Gastrocnemius medialis (tissue), 4 donors: ENCODE results near the gene ACTN4. TPM values are rescaled to one million over a fixed set of nuclear protein-coding genes. Genes with fewer than 3 reads are reported as not detected.

Experiments
- ATAC-seq, 2 donors: fragments of 150-250 bp; one replicate each; pipeline ENCODE4 v1.9.1; 2016
- DNase-seq, 2 donors: peaks; one replicate each; pipeline ENCODE4 v3.0.0-alpha.2; 2019
- H3K27ac ChIP-seq, 4 donors: fragments of 200-600 bp; sonication (generic); 1 replicate in 1 of 4; 2 replicates in 3 of 4; pipeline ENCODE4 v1.5.1; 2016 to 2018; ENCODE audit warnings: mild to moderate bottlenecking in 2 of 4, moderate library complexity in 1 of 4
- H3K27me3 ChIP-seq, 3 donors: fragments of 200-600 bp; sonication (generic) in 2 of 3; 1 replicate in 1 of 3; 2 replicates in 2 of 3; pipeline versions ENCODE4 v1.5.1 to v1.6.0; 2016 to 2019; ENCODE audit warnings: mild to moderate bottlenecking in 1 of 3, moderate library complexity in 1 of 3
- H3K36me3 ChIP-seq, 2 donors: fragments of 200-600 bp; sonication (generic) in 1 of 2; one replicate each; pipeline ENCODE4 v1.5.1; 2017 to 2018
- H3K4me1 ChIP-seq, 2 donors: fragments of 200-600 bp; sonication (generic) in 1 of 2; one replicate each; pipeline ENCODE4 v1.5.1; 2016 to 2017; ENCODE audit warnings: mild to moderate bottlenecking in 2 of 2
- H3K4me3 ChIP-seq, 4 donors: fragments of 200-600 bp; sonication (generic) in 3 of 4; 1 replicate in 1 of 4; 2 replicates in 3 of 4; pipeline ENCODE4 v1.5.1; 2016 to 2019; ENCODE audit warnings: mild to moderate bottlenecking in 2 of 4
- H3K9me3 ChIP-seq, 3 donors: fragments of 200-600 bp; sonication (generic) in 2 of 3; 1 replicate in 1 of 3; 2 replicates in 2 of 3; pipeline ENCODE4 v1.5.1; 2016 to 2019
- POLR2A ChIP-seq, 2 donors: fragments of 450-650 bp; IDR thresholded peaks; one replicate each; pipeline ENCODE4 v1.6.1; 2017; ENCODE audit warnings: antibody characterized with exemption in 2 of 2, mild to moderate bottlenecking in 2 of 2, moderate library complexity in 2 of 2
- in situ Hi-C, 4 donors: fragments of 200-750 bp; cut with MboI; loops; one replicate each; pipeline versions ENCODE4 v1.15.0 to v1.8.0; 2017; ENCODE audit warnings: low sequenced_read_pairs in 4 of 4
- intact Hi-C: fragments of 100-400 bp; cut with DNase I; formaldehyde crosslinking; loops from one replicate; pipeline ENCODE4 v1.15.1; 2023; ENCODE audit warnings: low total_unique reads
- total RNA-seq, 4 donors: library from RNA; depleted of rRNA; stranded (reverse); fragments of >200 nt; gene quantifications; one replicate each; pipeline versions ENCODE4 v1.1.0 to v1.2.3, GENCODE V29; 2016
- TF ChIP-seq, protein P1 (sequence below), 5 experiments: fragments of 450-650 bp in 3 of 5; fragments of 200-600 bp in 2 of 5; sonication (generic) in 2 of 5; IDR thresholded peaks in 4 of 5; conservative IDR thresholded peaks in 1 of 5; 1 replicate in 4 of 5; 2 replicates in 1 of 5; pipeline ENCODE4 v1.5.1; 2016 to 2019; ENCODE audit warnings: antibody characterized with exemption in 5 of 5, mild to moderate bottlenecking in 3 of 5, moderate library complexity in 3 of 5

The ACTN4 gene
- total RNA-seq, 4 donors from 2014 or later: 32.0 to 85.3 (median 63.9) TPM

DNA sequence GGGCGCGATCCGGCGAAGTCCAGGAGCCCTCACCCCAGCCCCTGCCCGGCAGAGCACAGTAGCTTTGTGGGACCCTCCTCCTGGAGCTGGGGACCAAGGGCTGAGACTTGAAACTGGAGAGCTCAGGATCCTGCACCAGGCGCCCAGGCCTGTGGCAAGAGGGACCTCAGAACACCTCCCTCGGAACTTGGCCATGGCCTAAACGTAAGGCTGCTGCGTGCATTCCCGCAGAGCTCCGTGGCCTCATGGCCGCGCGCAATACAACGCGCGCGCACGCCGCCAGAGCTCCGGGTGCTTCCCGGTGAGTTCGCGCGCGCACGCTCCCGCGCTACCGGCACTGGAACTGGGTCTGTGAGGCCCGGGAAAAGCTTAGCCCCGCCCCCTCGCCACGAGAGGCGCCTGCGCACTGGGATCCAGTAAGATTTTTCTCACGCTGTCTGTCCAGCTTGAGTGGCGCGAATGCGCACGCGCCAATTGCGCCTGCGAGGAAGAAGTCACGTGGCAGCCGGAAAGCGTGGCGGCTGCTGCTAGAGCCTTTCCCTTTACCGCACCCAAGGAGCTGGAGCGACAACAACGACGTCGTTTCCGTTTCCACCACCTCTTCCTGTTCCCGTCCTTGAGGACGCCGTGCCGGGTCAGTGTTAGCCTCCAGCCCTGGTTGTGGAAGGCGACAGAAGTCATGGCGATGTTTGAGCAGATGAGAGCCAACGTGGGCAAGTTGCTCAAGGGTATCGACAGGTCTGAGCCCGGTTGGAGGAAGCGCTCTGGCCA lies 28.7 kb upstream of the ACTN4 start, which contains the start of gene EIF3K:
Gene EIF3K (plus strand): TSS at position 599 of the 771 bp plus-strand sequence. CDS start 81 bp downstream, at position 680.
- DNase-seq (peak; percentile 97 to 99), ATAC-seq (peak; percentile 94 to 97)
- Histone ChIP-seq H3K36me3 (peaks cover 0 to 35% of the 10 kb centered on the region in 2 donors), H3K27ac (peak within 1 kb of the TSS; percentile 90 to 96 (median 94)), H3K4me1 (peaks cover 18% of the 10 kb centered on the region in 2 donors), H3K27me3 (no peaks in the 10 kb centered on the region), H3K9me3 (no peaks in the 10 kb centered on the region), H3K4me3 (peak within 1 kb of the TSS; percentile 80 to 95 (median 92))
- intact Hi-C loops: loop anchor here (5.0 kb wide), 1 partner anchor 216 kb away; the partner anchor contains the start of gene FAM98C
- in situ Hi-C loops: no loop called here
- TF ChIP-seq, protein P1, sequence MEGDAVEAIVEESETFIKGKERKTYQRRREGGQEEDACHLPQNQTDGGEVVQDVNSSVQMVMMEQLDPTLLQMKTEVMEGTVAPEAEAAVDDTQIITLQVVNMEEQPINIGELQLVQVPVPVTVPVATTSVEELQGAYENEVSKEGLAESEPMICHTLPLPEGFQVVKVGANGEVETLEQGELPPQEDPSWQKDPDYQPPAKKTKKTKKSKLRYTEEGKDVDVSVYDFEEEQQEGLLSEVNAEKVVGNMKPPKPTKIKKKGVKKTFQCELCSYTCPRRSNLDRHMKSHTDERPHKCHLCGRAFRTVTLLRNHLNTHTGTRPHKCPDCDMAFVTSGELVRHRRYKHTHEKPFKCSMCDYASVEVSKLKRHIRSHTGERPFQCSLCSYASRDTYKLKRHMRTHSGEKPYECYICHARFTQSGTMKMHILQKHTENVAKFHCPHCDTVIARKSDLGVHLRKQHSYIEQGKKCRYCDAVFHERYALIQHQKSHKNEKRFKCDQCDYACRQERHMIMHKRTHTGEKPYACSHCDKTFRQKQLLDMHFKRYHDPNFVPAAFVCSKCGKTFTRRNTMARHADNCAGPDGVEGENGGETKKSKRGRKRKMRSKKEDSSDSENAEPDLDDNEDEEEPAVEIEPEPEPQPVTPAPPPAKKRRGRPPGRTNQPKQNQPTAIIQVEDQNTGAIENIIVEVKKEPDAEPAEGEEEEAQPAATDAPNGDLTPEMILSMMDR (IDR thresholded peaks at IDR 0.05 in 4 of 5, conservative IDR thresholded peaks at IDR 0.05 in 1 of 5): no peak
- peak; percentile 85 to 89 for TF ChIP-seq POLR2A (IDR thresholded peaks at IDR 0.05)

DNA sequence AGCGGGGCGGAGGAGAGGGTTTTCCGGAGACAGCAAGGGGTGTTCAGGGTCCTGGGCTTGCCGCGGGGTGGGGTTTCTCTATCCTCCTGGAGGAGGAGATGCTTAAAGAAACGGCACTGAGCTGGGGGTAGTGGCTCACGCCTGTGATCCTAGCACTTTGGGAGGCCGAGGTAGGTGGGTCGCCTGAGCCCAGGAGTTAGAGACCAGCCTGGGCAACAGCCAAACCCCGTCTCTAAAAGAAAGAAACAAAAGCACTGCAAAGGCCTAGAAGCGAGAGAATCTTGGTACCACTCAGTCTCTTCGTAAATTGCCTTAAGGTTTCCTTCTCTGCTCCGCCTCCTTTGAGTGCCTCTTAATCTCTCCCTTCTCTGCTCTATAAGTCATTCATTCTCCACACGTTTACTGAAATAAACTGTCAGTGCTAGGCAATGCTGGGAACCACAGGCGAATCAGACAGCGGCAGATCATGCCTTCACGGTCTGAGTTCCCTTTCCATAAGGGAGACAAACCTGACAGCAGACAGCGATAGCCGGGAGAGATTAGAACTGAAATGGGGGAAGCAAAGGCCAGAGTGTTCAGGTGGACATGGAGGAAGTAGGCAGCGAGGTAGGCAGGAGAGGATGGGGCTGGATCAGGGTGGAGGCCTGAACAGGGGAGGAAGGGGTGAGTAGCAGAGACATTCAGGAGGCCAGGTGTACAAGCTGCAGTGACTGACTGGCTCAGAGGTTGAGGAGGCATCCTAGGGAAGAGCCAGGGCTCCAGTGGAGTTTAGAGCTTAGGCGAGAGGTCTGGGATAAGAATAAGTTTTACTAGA lies 27.9 kb upstream of the ACTN4 start:
- no peak for DNase-seq
- H3K4me3 ChIP-seq: peak overlapping the region; percentile 80 to 95 (median 92)
- no peaks in the 10 kb centered on the region for H3K27me3 ChIP-seq
- ATAC-seq: peak in 1 of 2 donors; percentile 10
- TF ChIP-seq POLR2A (IDR thresholded peaks at IDR 0.05): no peak
- TF ChIP-seq, protein P1 (IDR thresholded peaks at IDR 0.05 in 4 of 5, conservative IDR thresholded peaks at IDR 0.05 in 1 of 5): no peak
- peak overlapping the region; percentile 90 to 96 (median 94) for H3K27ac ChIP-seq
- in situ Hi-C loops: loop anchor here in 1 of 4 donors (10.0 kb wide), 1 partner anchor 225 kb away; the partner anchor contains the start of gene HNRNPL
- H3K9me3 ChIP-seq: no peaks in the 10 kb centered on the region
- intact Hi-C loops: loop anchor here (5.0 kb wide), 1 partner anchor 217 kb away; the partner anchor contains the start of gene FAM98C
- H3K36me3 ChIP-seq: peaks cover 0 to 43% of the 10 kb centered on the region in 2 donors
- peaks cover 18% of the 10 kb centered on the region in 2 donors for H3K4me1 ChIP-seq

DNA sequence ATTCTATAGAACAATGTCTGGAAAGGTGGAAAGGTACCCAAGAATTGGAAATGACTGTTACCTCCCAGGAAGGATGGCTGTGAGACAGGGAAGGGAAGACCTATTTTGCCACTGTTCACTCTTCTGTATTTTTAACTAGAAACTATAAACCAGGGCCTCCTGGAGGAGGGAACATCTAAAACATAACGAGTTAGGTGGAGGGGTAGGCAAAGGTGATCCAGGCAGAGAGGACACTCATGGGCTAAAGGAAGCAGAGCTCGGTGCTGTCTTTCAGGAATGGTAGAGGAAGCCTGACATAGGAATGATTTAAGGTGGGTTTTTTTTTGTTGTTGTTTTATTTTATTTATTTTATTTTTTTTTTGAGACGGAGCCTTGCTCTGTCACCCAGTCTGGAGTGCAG lies 22.6 kb upstream of the ACTN4 start:
- H3K27me3 ChIP-seq: no peaks in the 10 kb centered on the region
- peaks cover 0 to 96% of the 10 kb centered on the region in 2 donors for H3K36me3 ChIP-seq
- H3K27ac ChIP-seq: peak overlapping the region in 1 of 4 donors; percentile 38
- H3K4me3 ChIP-seq: no peak overlapping the region
- TF ChIP-seq, protein P1 (IDR thresholded peaks at IDR 0.05 in 4 of 5, conservative IDR thresholded peaks at IDR 0.05 in 1 of 5): no peak
- no peak for TF ChIP-seq POLR2A (IDR thresholded peaks at IDR 0.05)
- DNase-seq: no peak
- H3K9me3 ChIP-seq: no peaks in the 10 kb centered on the region
- in situ Hi-C loops: loop anchor here in 2 of 4 donors (10.0 to 25.0 kb wide), 2 partner anchors 212 to 220 kb away; partner anchors contain the start of genes HNRNPL (in 2 of the 2) and ECH1 (in 1 of the 2)
- peaks cover 6% of the 10 kb centered on the region in 2 donors for H3K4me1 ChIP-seq
- no peak for ATAC-seq
- intact Hi-C loops: no loop called here

DNA sequence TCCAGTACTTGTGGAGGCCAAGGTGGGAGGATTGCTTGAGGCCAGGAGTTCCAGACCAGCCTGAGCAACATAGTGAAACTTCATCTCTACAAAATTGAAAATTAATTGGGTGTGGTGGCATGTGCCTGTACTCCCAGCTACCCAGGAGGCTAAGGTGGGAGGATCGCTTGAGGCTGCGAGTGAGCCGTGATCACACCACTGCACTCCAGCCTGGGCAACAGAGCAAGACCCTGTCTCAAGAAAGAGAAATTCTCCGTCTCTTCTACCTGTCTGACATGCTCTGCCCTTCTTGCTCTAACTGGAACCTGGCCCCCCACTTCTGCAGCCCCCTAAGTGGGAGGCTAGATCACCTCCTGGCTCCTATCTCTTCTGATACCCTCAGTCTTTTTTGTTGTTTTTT lies 21.0 kb upstream of the ACTN4 start:
- TF ChIP-seq, protein P1 (IDR thresholded peaks at IDR 0.05 in 4 of 5, conservative IDR thresholded peaks at IDR 0.05 in 1 of 5): no peak
- no peak for TF ChIP-seq POLR2A (IDR thresholded peaks at IDR 0.05)
- Histone ChIP-seq H3K36me3 (peaks cover 0 to 97% of the 10 kb centered on the region in 2 donors), H3K27me3 (no peaks in the 10 kb centered on the region), H3K27ac (no peak overlapping the region), H3K9me3 (no peaks in the 10 kb centered on the region), H3K4me3 (no peak overlapping the region), H3K4me1 (no peaks in the 10 kb centered on the region)
- ATAC-seq: no peak
- in situ Hi-C loops (loop anchor here in 2 of 4 donors (10.0 to 25.0 kb wide), 2 partner anchors 211 to 218 kb away; partner anchors contain the start of genes HNRNPL (in 2 of the 2) and ECH1 (in 1 of the 2)), intact Hi-C loops (no loop called here)
- no peak for DNase-seq
